HepG2 (cell line): ENCODE data around the gene SEBOX. TPM values are rescaled to one million over a fixed set of nuclear protein-coding genes. Genes with fewer than 3 reads are reported as not detected.

Experiments
- ARID2 ChIP-seq: sonication (generic); formaldehyde crosslinking; IDR thresholded peaks from 2 replicates; pipeline ENCODE4 v1.8.1; 2022; ENCODE audit warnings: mild to moderate bottlenecking, missing genetic modification reagents, borderline replicate concordance
- MED8 ChIP-seq: sonication (generic); formaldehyde crosslinking; IDR thresholded peaks from 2 replicates; pipeline ENCODE4 v1.8.1; 2023; ENCODE audit warnings: mild to moderate bottlenecking, missing genetic modification reagents; ENCODE audit not compliant: insufficient replicate concordance
- NBN ChIP-seq: fragments of 450-650 bp; conservative IDR thresholded peaks from 2 replicates; pipeline ENCODE4 v1.6.1; 2017
- PRPF4 ChIP-seq: fragments of 200-400 bp; formaldehyde crosslinking; IDR thresholded peaks from 2 replicates; pipeline ENCODE4 v1.6.1; 2016; ENCODE audit warnings: low read length, low read depth; ENCODE audit not compliant: poor library complexity, severe bottlenecking
- RBM39 ChIP-seq: fragments of 200-400 bp; formaldehyde crosslinking; IDR thresholded peaks from one replicate; pipeline ENCODE4 v1.6.1; 2018; ENCODE audit warnings: antibody characterized with exemption, mild to moderate bottlenecking, low read depth, low read length; ENCODE audit not compliant: poor library complexity, severe bottlenecking
- RFXAP ChIP-seq: sonication (generic); formaldehyde crosslinking; IDR thresholded peaks from 2 replicates; pipeline ENCODE4 v1.4.0; 2020; ENCODE audit warnings: missing genetic modification reagents, borderline replicate concordance
- SSRP1 ChIP-seq: IDR thresholded peaks from 2 replicates; pipeline ENCODE4 v1.6.1; 2016; ENCODE audit warnings: control low read depth
- STAT5B ChIP-seq: sonication (generic); formaldehyde crosslinking; IDR thresholded peaks from 2 replicates; pipeline ENCODE4 v1.4.0; 2020; ENCODE audit warnings: missing genetic modification reagents
- TAF1 ChIP-seq: sonication (generic); formaldehyde crosslinking; IDR thresholded peaks from 2 replicates; pipeline ENCODE4 v1.4.0; 2020; ENCODE audit warnings: missing genetic modification reagents
- TEAD3 ChIP-seq: optimal IDR thresholded peaks from 2 replicates; pipeline ENCODE3; 2016; ENCODE audit warnings: borderline replicate concordance
- THRA ChIP-seq: sonication (generic); formaldehyde crosslinking; IDR thresholded peaks from 2 replicates; pipeline ENCODE4 v1.4.0; 2020; ENCODE audit warnings: missing genetic modification reagents, borderline replicate concordance
- TMF1 ChIP-seq: sonication (generic); formaldehyde crosslinking; IDR thresholded peaks from 2 replicates; pipeline ENCODE4 v1.8.1; 2022; ENCODE audit warnings: low read depth, missing genetic modification reagents
- ZBTB49 ChIP-seq: sonication (generic); formaldehyde crosslinking; IDR thresholded peaks from 2 replicates; pipeline ENCODE4 v1.4.0; 2020; ENCODE audit warnings: missing genetic modification reagents, borderline replicate concordance
- ZNF10 ChIP-seq: sonication (generic); formaldehyde crosslinking; IDR thresholded peaks from 2 replicates; pipeline ENCODE4 v1.4.0; 2020; ENCODE audit warnings: mild to moderate bottlenecking, low read depth, missing genetic modification reagents, borderline replicate concordance
- ZNF136 ChIP-seq: sonication (generic); formaldehyde crosslinking; IDR thresholded peaks from 2 replicates; pipeline ENCODE4 v1.8.1; 2022; ENCODE audit warnings: low read depth, mild to moderate bottlenecking, moderate library complexity, missing genetic modification reagents
- ZNF282 ChIP-seq: fragments of 450-650 bp; IDR thresholded peaks from 2 replicates; pipeline ENCODE4 v1.6.1; 2018; ENCODE audit not compliant: partially characterized antibody
- ZNF367 ChIP-seq: sonication (generic); formaldehyde crosslinking; IDR thresholded peaks from 2 replicates; pipeline ENCODE4 v1.4.0; 2020; ENCODE audit warnings: missing genetic modification reagents, borderline replicate concordance
- ZNF572 ChIP-seq: sonication (generic); formaldehyde crosslinking; IDR thresholded peaks from 2 replicates; pipeline ENCODE4 v1.5.1; 2020; ENCODE audit warnings: mild to moderate bottlenecking, missing genetic modification reagents
- ZNF782 ChIP-seq: sonication (generic); formaldehyde crosslinking; IDR thresholded peaks from 2 replicates; pipeline ENCODE4 v1.4.0; 2020; ENCODE audit warnings: missing genetic modification reagents, mild to moderate bottlenecking, borderline replicate concordance
- ZSCAN22 ChIP-seq: sonication (generic); formaldehyde crosslinking; IDR thresholded peaks from 2 replicates; pipeline ENCODE4 v1.4.0; 2020; ENCODE audit warnings: mild to moderate bottlenecking, missing genetic modification reagents
- ZSCAN31 ChIP-seq: sonication (generic); formaldehyde crosslinking; IDR thresholded peaks from 2 replicates; pipeline ENCODE4 v1.5.0; 2020; ENCODE audit warnings: low read depth, mild to moderate bottlenecking, missing genetic modification reagents
- polyA plus RNA-seq, 8 experiments: library from polyadenylated mRNA; depleted of rRNA in 3 of 8; stranded (reverse) in 7 of 8; unstranded in 1 of 8; fragments of >200 nt; fragmentation: Illumina TruSeq in 4 of 8; extraction: Trizol in 4 of 8; gene quantifications; 2 replicates each; pipeline versions ENCODE4 v1.2.1 to v1.2.3, GENCODE V29; 2011 to 2016; ENCODE audit warnings: low read depth in 4 of 8, missing spikeins in 1 of 8, mixed read lengths in 1 of 8; ENCODE audit not compliant: insufficient read depth in 1 of 8
- total RNA-seq, 5 experiments: library from RNA; depleted of rRNA; stranded (reverse); fragments of >200 nt; fragmentation: Illumina TruSeq; extraction: Trizol; gene quantifications; 2 replicates each; pipeline ENCODE4 v1.2.3, GENCODE V29; 2016; ENCODE audit warnings: low read depth in 1 of 5
- TF ChIP-seq, protein P1 (sequence below): sonication (generic); formaldehyde crosslinking; IDR thresholded peaks from 2 replicates; pipeline ENCODE4 v1.5.0; 2020; ENCODE audit warnings: mild to moderate bottlenecking, missing genetic modification reagents, borderline replicate concordance

Gene SEBOX
- total and polyA plus RNA-seq, 2 of the 13 experiments (the other 11 are each of a cell fraction or from before 2014, with no cell fraction given): not detected

DNA sequence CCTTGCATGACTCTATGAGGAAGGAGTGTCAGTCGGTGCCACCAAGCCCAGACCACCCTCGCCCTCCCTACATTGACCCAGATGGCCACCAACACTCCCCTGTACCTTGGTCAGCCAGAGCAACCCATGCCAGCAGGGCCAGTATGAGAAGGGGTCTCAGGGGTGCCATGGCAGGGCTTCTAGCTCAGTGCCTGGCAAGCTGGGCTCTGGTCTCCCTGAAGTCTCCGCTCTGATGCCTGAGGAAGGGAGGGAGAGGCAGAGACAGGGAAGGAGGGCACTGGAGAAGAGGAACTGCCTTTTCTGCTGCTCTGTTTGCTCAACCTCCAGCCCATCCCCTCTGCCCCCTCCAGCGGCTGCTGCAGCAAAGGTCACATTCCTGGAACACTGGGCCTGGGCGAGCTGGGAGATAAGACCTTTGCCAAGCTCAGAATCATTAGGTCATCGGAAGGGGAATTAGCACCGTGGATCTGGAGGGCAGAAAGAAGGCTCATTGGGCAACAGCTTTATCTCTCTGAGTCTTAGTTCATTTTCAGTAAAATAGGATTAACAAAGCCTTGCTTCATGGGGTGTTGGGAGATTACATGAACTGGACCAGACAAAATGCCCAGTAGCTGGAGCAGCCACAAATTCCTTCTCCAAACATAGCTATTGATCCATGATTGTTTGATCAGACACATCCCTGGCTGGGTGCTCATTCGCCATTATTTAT, 5.2 kb upstream of the SEBOX start, which contains the start of gene VTN (continued):
- TF ChIP-seq, protein P1, sequence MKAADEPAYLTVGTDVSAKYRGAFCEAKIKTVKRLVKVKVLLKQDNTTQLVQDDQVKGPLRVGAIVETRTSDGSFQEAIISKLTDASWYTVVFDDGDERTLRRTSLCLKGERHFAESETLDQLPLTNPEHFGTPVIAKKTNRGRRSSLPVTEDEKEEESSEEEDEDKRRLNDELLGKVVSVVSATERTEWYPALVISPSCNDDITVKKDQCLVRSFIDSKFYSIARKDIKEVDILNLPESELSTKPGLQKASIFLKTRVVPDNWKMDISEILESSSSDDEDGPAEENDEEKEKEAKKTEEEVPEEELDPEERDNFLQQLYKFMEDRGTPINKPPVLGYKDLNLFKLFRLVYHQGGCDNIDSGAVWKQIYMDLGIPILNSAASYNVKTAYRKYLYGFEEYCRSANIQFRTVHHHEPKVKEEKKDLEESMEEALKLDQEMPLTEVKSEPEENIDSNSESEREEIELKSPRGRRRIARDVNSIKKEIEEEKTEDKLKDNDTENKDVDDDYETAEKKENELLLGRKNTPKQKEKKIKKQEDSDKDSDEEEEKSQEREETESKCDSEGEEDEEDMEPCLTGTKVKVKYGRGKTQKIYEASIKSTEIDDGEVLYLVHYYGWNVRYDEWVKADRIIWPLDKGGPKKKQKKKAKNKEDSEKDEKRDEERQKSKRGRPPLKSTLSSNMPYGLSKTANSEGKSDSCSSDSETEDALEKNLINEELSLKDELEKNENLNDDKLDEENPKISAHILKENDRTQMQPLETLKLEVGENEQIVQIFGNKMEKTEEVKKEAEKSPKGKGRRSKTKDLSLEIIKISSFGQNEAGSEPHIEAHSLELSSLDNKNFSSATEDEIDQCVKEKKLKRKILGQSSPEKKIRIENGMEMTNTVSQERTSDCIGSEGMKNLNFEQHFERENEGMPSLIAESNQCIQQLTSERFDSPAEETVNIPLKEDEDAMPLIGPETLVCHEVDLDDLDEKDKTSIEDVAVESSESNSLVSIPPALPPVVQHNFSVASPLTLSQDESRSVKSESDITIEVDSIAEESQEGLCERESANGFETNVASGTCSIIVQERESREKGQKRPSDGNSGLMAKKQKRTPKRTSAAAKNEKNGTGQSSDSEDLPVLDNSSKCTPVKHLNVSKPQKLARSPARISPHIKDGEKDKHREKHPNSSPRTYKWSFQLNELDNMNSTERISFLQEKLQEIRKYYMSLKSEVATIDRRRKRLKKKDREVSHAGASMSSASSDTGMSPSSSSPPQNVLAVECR (CRISPR knock-in tag): no peak; the same call in 1 of the 2 replicates
- TF ChIP-seq TEAD3 (CRISPR knock-in tag) (peak; percentile 98), ZNF282 (no peak), THRA (CRISPR knock-in tag) (peak; percentile 81), RBM39 (no peak), PRPF4 (no peak), TAF1 (CRISPR knock-in tag) (peak; percentile 53; the same call in 1 of the 2 replicates), ZNF136 (CRISPR knock-in tag) (no peak), ZNF782 (CRISPR knock-in tag) (peak; percentile 87; the same call in 1 of the 2 replicates), MED8 (no peak), NBN (no peak), ZNF367 (CRISPR knock-in tag) (no peak), STAT5B (CRISPR knock-in tag) (peak; percentile 20; the same call in 1 of the 2 replicates), ZNF10 (CRISPR knock-in tag) (no peak), ZBTB49 (no peak), TMF1 (CRISPR knock-in tag) (peak; percentile 11; the same call in 1 of the 2 replicates), ZSCAN31 (CRISPR knock-in tag) (no peak; the same call in 1 of the 2 replicates), ZSCAN22 (no peak; the same call in 1 of the 2 replicates), SSRP1 (CRISPR knock-in tag) (no peak), ARID2 (no peak), ZNF572 (CRISPR knock-in tag) (peak; percentile 64; the same call in 1 of the 2 replicates), RFXAP (peak; percentile 50; the same call in 1 of the 2 replicates)
